GM21717 (cell line): ENCODE measurements around the gene ZC3H12C.
"Not testable (repeated sequence)": the region's sequence is repeated elsewhere in the genome, so short reads cannot be mapped to it uniquely, and the experiment has no call there.

Experiments
- ATAC-seq: cut with Tn5 transposase; IDR thresholded peaks from one replicate; pipeline ENCODE4 v1.9.1; 2021; ENCODE audit warnings: mild to moderate bottlenecking, moderate library complexity; ENCODE audit not compliant: unreplicated experiment

The ZC3H12C gene

GRCh38 chr11:110092515-110093406 lies at the start of gene ZC3H12C:
Gene ZC3H12C (plus strand): TSS chr11:110093392. CDS start chr11:110093412, 20 bp downstream.
- ATAC-seq = peak; percentile 56

DNA sequence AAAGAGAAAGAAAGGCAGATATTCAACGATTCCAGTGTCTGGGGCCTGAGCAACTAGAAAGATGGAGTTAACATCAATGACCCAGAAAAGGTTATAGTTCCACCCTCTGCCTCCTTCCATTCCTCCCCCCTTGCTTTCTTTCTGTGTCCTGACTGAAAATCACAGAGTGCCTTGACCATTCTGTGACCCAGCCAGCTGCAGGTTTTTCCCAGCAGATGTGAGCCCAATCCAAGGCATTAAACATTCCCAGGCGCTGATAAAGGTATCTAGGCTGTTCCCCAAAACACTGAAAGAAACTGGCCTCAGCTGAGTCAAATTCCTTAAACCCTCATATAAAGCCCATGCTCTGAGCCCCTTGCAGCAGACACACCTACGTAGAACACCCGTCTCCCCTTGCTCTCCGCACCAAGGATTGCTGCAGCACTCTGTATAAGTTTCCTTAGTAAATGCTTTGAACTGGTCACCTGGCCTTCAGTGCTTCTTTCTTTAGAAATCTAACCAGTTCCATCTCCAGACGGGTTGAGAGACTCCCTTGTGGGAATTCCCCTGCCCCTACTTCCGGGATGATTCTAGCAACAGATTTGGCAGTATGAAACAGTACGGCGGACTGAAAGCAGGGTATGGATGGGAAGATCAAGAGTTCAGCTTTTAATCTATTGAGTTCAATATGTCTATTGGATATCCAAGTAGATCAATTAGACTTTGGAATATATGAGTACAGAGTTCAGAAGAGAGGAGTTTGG lies 48.8 kb upstream of the ZC3H12C start:
- ATAC-seq = no peak

- no peak for ATAC-seq
These were observed 46.3 kb upstream of the ZC3H12C start for GRCh38 chr11:110046775-110047380.

- no peak for ATAC-seq
These were observed 43.5 kb upstream of the ZC3H12C start for GRCh38 chr11:110049501-110050200.

- ATAC-seq = no peak
These were observed 43.0 kb upstream of the ZC3H12C start for GRCh38 chr11:110050201-110050506.

DNA sequence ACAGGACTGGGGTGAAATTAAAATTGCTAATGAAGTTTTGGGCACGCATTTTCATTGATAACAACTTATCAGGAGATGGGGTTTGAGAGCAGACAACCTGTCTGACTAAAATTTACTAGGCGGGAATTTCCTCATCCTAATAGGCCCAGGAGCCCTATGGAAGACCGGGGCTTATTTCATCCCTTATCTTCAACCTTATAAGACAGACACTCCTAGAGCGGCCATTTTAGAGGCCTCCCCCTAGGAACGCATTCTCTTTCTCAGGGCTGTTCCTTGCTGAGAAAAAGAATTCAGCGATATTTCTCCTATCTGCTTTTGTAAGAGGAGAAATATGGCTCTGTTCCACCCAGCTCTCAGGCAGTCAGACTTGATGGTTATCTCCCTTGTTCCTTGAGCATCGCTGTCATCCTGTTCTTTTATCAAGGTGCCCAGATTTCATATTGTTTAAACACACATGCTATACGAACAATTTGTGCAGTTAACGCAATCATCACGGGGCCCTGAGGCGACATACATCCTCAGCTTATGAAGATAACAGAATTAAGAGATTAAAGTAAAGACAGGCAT lies 39.3 kb upstream of the ZC3H12C start:
- ATAC-seq = no peak

DNA sequence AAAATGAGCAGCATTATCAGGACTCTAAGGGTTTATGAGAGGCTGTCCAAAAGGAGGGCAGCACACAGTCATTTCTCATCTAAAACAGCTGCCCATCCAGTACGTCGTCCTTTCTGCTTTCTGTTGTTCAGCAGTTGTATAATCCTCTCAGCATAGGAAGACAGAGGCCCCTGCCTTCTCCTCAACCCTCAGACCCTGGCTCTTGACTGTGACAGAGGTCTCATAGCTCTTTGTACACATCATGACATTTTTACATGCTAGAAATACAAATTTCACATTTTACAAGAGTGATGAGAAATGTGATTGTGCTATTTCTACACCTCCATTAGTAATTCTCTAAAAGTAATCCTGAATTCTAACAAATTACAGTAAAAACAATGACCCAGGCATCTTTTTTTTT lies 36.2 kb upstream of the ZC3H12C start:
- ATAC-seq = no peak

GRCh38 chr11:110059706-110060463 lies 33.3 kb upstream of the ZC3H12C start:
- ATAC-seq = no peak

DNA sequence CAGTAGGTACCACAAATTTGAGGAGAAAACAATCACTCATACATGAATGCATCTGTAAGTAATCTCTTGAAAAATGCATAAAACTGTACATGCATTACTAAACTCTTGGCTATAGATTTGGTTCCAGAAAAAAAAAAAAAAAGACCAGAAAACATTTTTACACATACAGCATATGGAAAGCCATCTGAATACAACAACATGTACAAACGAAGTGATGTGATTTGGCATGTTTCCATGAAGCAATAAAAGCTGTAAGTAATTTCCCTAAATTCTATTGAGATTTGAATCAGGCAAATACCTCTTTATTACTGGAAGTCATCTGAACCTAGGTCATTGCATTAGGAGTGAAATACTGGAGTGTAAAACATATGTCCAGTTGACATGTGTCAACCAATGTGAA lies 31.9 kb upstream of the ZC3H12C start:
- no peak for ATAC-seq

DNA sequence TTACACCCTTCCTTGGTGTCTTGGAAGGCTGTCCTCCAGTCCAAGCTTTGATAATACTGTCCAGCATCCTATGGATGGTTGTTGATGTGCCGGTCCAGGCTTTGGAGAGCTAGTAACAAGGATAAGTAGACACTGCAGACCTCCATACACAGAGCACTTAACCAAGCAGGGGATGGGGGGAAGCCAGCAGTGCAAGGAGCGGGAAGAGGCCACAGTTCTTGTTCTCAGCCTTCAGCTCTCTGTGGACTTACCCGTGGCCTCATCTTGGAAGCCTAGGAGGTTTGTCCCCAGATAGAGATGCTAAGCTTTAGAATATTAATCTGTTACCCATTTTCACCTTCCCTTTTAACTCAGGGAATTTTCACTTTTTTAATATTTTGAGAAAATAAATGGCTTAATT lies 30.9 kb upstream of the ZC3H12C start:
- no peak for ATAC-seq

DNA sequence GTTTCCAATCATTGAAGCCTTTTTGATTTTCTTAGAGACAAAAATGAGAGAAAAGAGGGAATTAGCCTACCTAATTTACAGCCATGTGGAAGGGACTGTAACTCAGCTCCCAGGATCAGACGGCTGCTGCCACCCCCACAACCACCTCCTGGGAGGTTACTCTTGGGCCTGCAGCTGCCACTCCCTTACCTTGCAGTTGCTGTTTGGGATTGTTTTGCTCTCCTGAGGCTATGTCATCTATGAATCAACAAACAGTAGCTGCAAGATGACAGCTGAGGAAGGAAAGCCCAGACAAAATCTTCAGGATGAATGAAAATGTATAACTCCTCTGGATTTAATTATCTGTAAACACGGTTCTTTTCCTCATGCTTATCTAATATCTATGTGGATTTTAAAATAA lies 28.0 kb upstream of the ZC3H12C start:
- ATAC-seq = no peak

- not testable (repeated sequence) for ATAC-seq
These were observed 25.2 kb upstream of the ZC3H12C start for GRCh38 chr11:110068001-110068400.

- no peak for ATAC-seq
These were observed 23.9 kb upstream of the ZC3H12C start for GRCh38 chr11:110069158-110069737.

- no peak for ATAC-seq
These were observed 23.0 kb upstream of the ZC3H12C start for GRCh38 chr11:110070176-110070575.

DNA sequence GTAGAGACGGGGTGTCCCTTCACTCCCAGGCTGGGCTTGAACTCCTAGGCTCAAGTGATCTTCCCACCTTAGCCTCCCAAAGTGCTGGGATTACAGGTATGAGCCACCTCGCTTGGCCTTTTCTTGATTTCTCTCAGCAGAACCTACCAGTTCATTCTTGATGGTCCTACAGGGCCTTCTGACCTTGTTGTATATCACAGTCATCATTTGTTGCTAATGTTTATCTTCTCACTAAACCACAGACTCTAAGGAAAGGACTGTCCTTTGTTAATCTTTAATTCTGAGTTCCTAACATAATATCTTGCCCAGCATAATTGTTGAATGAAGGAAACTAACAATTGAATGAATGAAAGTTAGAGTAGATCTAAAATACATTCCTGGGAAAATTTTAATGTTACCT lies 22.0 kb upstream of the ZC3H12C start:
- no peak for ATAC-seq

GRCh38 chr11:110072930-110073329 lies 20.3 kb upstream of the ZC3H12C start:
- ATAC-seq = no peak

DNA sequence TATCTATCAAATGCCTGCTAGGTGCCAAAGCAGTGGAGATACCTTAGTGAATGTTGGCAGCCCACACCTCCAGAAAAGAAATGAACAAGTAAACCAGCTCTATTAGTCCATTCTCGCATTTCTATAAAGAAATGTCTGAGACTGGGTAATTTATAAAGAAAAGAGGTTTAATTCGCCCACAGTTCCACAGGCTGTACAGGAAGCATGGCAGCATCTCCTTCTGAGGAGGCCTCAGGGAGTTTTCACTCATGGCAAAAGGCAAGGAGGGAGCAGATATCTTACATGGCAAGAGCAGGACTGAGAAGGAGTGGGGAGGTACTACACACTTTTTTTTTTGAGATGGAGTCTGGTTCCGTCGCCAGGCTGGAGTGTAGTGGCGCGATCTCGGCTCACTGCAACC lies 18.7 kb upstream of the ZC3H12C start:
- ATAC-seq = no peak

GRCh38 chr11:110075105-110075846 lies 17.9 kb upstream of the ZC3H12C start:
- ATAC-seq = no peak

DNA sequence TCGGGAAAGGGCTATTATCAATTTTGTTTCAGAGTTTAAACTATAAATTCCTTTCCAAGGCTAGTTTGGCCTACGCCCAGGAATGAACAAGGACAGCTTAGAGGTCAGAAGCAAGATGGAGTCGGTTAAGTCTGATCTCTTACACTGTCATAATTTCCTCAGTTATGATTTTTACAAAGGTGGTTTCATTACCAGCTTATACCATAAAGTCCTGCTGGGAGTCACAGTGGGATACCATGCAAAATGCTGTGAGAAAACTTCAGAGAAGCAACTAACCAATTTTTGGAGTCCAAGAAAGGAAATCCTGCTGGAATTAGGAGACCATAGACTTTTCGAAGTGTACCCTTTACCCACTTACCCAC lies 17.4 kb upstream of the ZC3H12C start:
- no peak for ATAC-seq
